OCI-LY7 (cell line): ENCODE results near the gene NFATC2.

Experiments
- EZH2phosphoT487 ChIP-seq: fragments of 200-600 bp; sonication (generic); IDR thresholded peaks from 2 replicates; pipeline ENCODE4 v1.6.1; 2018; ENCODE audit warnings: low read depth, borderline replicate concordance, mild to moderate bottlenecking, mixed run types, antibody characterized with exemption, low read length, moderate library complexity, mixed read lengths
- TF ChIP-seq, protein P1 (sequence below): fragments of 200-600 bp; sonication (generic); conservative IDR thresholded peaks from 2 replicates; pipeline ENCODE4 v1.5.1; 2014; ENCODE audit warnings: mild to moderate bottlenecking, antibody characterized with exemption, low read length, moderate library complexity, mixed read lengths

DNA sequence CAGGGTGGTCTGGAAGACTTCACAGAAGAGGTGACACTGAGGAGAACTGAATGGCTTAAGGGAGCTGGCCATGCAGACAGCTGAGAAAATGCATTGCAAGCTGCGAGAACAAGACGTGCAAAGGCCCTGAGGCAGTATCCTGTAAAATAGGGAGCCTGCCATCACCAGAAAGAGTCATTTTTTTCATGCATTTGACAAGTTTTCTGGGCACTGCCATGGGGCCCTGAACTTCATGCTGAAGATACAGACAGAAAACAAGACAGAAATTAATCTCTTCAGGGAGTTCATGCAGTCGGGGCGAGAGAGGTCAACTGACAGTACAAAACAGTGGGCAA, 28.9 kb upstream of the NFATC2 start:
- TF ChIP-seq, protein P1, sequence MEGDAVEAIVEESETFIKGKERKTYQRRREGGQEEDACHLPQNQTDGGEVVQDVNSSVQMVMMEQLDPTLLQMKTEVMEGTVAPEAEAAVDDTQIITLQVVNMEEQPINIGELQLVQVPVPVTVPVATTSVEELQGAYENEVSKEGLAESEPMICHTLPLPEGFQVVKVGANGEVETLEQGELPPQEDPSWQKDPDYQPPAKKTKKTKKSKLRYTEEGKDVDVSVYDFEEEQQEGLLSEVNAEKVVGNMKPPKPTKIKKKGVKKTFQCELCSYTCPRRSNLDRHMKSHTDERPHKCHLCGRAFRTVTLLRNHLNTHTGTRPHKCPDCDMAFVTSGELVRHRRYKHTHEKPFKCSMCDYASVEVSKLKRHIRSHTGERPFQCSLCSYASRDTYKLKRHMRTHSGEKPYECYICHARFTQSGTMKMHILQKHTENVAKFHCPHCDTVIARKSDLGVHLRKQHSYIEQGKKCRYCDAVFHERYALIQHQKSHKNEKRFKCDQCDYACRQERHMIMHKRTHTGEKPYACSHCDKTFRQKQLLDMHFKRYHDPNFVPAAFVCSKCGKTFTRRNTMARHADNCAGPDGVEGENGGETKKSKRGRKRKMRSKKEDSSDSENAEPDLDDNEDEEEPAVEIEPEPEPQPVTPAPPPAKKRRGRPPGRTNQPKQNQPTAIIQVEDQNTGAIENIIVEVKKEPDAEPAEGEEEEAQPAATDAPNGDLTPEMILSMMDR = no peak
- TF ChIP-seq EZH2phosphoT487 = no peak
